Neuronal stem cell (in vitro differentiated cells): Measurements from ENCODE around the gene CLMN.

Experiments used
- small RNA-seq: library from polyadenylated mRNA; stranded (forward); fragments of <200 nt; extraction: miRNeasy Mini kit (QIAGEN cat#:217004); gene quantifications from one replicate; pipeline ENCODE3, GENCODE V24; 2013; ENCODE audit not compliant: insufficient read depth

The CLMN gene

Small RNAs within 50 kb of the gene (small RNA-seq; reads per million reads assigned to genes)
- gene MIR3173 = 4.7 reads per million, percentile 17 among the genes with 10 or more reads in this experiment
